MCF 10A (cell line): Measurements from ENCODE around the gene MXD4. TPM values are rescaled to one million over a fixed set of nuclear protein-coding genes. Genes with fewer than 3 reads are reported as not detected.

ENCODE experiments used
- BruUV-seq: library from RNA; stranded (reverse); fragments of 400-500 nt; replicated peaks from 2 replicates; lab custom pipeline; 2021; lab: Mats Ljungman, UMichigan
- CTCF ChIA-PET: fragments of 300-600 bp; sonication (Branson Sonifier 250); formaldehyde crosslinking; extraction: SDS; loops from one replicate; lab custom pipeline; 2021; ENCODE audit warnings: antibody characterized with exemption, inconsistent platforms; lab: Yijun Ruan, JAX
- POLR2A ChIA-PET: fragments of 300-600, 350-650 bp; sonication (Branson Sonifier 250); formaldehyde crosslinking; extraction: SDS; loops from one replicate; lab custom pipeline; 2020; ENCODE audit warnings: antibody characterized with exemption, inconsistent platforms; lab: Yijun Ruan, JAX
- DNase-seq: peaks from one replicate; pipeline ENCODE4 v3.0.0-alpha.2; 2018; ENCODE audit not compliant: unreplicated experiment
- H3K27ac Mint-ChIP-seq: one replicate; pipeline ENCODE4 v1.8.0; 2022; ENCODE audit warnings: mild to moderate bottlenecking, low read depth, mixed read lengths; ENCODE audit not compliant: unreplicated experiment
- H3K27me3 Mint-ChIP-seq: one replicate; pipeline ENCODE4 v1.8.0; 2022; ENCODE audit warnings: mixed read lengths; ENCODE audit not compliant: insufficient read depth, unreplicated experiment
- H3K36me3 Mint-ChIP-seq: one replicate; pipeline ENCODE4 v1.8.0; 2022; ENCODE audit warnings: mild to moderate bottlenecking, moderate library complexity, mixed read lengths; ENCODE audit not compliant: insufficient read depth, unreplicated experiment
- H3K4me1 Mint-ChIP-seq: one replicate; pipeline ENCODE4 v1.8.0; 2022; ENCODE audit warnings: mixed read lengths; ENCODE audit not compliant: insufficient read depth, unreplicated experiment
- H3K4me3 Mint-ChIP-seq: one replicate; pipeline ENCODE4 v1.8.0; 2022; ENCODE audit warnings: mild to moderate bottlenecking, moderate library complexity, mixed read lengths; ENCODE audit not compliant: unreplicated experiment
- H3K9me3 Mint-ChIP-seq: one replicate; pipeline ENCODE4 v1.8.0; 2022; ENCODE audit warnings: mixed read lengths; ENCODE audit not compliant: unreplicated experiment
- intact Hi-C: fragments of 100-400 bp; cut with micrococcal nuclease; formaldehyde crosslinking; loops from 2 replicates; pipeline ENCODE4 v1.14.1; 2022
- total RNA-seq: library from RNA; stranded (reverse); gene quantifications from 2 replicates; pipeline ENCODE4 v1.2.3, GENCODE V29; 2022
- TF ChIP-seq, protein P1 (sequence below): fragments of 200-600 bp; IDR thresholded peaks from one replicate; pipeline ENCODE4 v1.8.0; 2022; ENCODE audit warnings: antibody characterized with exemption, mild to moderate bottlenecking; ENCODE audit not compliant: unreplicated experiment

MXD4 gene
- total RNA-seq, 1 experiment from 2014 or later = 50.2 TPM

- Mint-ChIP-seq H3K27ac (no peak overlapping the region), H3K9me3 (no peaks in the 10 kb centered on the region), H3K4me1 (peaks cover under 1% of the 10 kb centered on the region), H3K27me3 (no peaks in the 10 kb centered on the region), H3K36me3 (no peaks in the 10 kb centered on the region), H3K4me3 (no peak overlapping the region)
- ChIA-PET CTCF (interaction anchor here (0.6 kb wide), 1 partner anchor 191 kb away, joined by 3 read pairs; no protein-coding TSS in a partner anchor), POLR2A (no interaction called here)
- TF ChIP-seq, protein P1, sequence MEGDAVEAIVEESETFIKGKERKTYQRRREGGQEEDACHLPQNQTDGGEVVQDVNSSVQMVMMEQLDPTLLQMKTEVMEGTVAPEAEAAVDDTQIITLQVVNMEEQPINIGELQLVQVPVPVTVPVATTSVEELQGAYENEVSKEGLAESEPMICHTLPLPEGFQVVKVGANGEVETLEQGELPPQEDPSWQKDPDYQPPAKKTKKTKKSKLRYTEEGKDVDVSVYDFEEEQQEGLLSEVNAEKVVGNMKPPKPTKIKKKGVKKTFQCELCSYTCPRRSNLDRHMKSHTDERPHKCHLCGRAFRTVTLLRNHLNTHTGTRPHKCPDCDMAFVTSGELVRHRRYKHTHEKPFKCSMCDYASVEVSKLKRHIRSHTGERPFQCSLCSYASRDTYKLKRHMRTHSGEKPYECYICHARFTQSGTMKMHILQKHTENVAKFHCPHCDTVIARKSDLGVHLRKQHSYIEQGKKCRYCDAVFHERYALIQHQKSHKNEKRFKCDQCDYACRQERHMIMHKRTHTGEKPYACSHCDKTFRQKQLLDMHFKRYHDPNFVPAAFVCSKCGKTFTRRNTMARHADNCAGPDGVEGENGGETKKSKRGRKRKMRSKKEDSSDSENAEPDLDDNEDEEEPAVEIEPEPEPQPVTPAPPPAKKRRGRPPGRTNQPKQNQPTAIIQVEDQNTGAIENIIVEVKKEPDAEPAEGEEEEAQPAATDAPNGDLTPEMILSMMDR = no peak
- BruUV-seq = no TSS peak
- no peak for DNase-seq
- intact Hi-C loops = no loop called here
These were observed 9.5 kb upstream of the MXD4 start for GRCh38 chr4:2271279-2272025.

DNA sequence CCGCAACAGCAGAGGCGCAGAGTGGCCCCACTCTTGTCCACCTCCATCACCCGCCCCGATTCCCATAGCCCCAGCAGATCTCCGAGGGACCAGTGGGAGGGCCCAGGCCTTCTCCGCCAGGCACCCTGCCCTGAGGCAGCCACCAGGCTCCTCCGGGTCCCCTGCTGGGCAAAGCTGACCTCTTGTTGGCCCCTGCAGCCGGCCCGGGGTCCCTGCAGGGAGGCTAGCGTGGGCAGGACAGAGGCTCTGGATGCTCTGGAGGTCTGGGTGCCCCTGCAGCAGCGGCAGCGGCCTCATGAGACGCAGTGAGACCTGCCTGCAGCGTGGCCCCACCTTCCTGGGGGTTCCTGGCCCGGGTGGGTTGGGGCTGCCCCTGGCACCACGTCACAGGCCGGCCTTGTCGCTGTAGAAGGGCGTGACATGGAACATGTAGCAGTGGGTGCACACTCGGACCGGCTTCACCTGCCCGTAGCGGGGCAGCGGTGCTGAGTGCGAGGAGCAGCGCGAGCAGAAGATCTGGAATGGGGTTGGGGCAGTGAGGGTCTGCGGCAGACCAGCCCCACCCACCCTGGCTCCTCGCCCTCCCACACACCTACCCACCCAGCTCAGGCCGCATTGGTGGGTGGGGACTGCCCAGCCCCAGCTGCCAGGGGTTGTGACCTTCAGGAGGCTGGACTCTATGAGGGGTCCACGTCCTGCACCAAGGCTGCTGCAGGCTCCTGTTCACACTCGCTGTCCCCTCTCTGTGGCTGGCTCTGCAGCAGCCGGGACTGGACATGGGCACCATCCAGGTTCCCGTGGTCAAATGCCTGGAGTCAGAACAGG, 8.6 kb upstream of the MXD4 start:
- Mint-ChIP-seq H3K4me1 (peaks cover 8% of the 10 kb centered on the region), H3K36me3 (no peaks in the 10 kb centered on the region), H3K4me3 (no peak overlapping the region), H3K27ac (no peak overlapping the region), H3K9me3 (no peaks in the 10 kb centered on the region), H3K27me3 (no peaks in the 10 kb centered on the region)
- CTCF ChIA-PET = no interaction called here
- no peak for DNase-seq
- BruUV-seq = no TSS peak
- POLR2A ChIA-PET = no interaction called here
- TF ChIP-seq, protein P1 = no peak
- intact Hi-C loops = no loop called here

DNA sequence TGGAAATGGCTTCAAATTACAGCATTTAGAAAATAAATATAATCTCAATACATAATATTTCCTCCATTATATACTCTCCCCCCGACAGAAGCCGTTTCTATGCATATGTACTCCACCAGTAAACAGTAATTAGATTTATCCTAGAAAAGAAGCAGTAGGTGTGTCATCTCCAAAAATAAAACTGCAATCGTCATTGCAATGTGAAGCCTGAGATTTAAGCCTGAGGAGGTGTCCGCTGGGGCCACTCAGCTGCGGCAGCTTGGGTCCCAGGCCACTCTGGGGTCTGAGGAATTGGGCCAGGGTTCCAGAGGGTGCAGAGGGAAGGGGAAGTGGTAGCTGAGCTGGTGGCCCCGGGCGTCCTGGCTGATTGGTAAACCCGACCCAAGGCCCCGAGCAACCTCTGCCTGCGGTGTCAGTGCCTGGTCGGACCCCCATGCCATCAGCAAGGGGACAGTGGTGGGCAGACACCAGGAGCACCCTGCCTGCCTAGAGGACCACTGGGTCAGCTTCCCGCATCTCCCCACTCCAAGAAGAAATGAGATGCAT, 7.8 kb upstream of the MXD4 start:
- no peaks in the 10 kb centered on the region for H3K27me3 Mint-ChIP-seq
- no peak overlapping the region for H3K27ac Mint-ChIP-seq
- H3K4me3 Mint-ChIP-seq = no peak overlapping the region
- no peak for DNase-seq
- TF ChIP-seq, protein P1 = no peak
- H3K36me3 Mint-ChIP-seq = no peaks in the 10 kb centered on the region
- H3K4me1 Mint-ChIP-seq = peaks cover 8% of the 10 kb centered on the region
- ChIA-PET CTCF (interaction anchor here (0.6 kb wide), 1 partner anchor 117 kb away, joined by 3 read pairs; no protein-coding TSS in a partner anchor), POLR2A (no interaction called here)
- intact Hi-C loops = loop anchor here (10.0 kb wide), 1 partner anchor 65 kb away; no protein-coding TSS in a partner anchor
- no peaks in the 10 kb centered on the region for H3K9me3 Mint-ChIP-seq
- no TSS peak for BruUV-seq

DNA sequence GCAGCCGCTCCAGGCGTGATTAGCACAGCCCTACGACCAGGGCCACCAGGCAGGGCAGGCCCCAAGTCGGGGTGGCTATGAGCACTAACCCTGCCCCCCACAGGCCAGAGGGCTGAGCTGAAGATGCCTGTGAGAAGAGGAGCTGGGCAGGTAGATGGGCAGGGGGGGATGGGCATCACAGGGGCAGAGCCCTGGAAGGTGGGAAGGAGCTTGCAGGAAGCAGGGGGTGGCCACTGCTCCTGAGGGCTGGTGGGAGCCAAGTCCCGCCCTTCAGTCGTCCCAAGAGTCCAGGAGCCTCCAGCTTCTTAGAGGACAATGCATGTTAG, 7.3 kb upstream of the MXD4 start:
- Mint-ChIP-seq H3K36me3 (no peaks in the 10 kb centered on the region), H3K4me3 (no peak overlapping the region), H3K4me1 (peaks cover 8% of the 10 kb centered on the region), H3K27me3 (no peaks in the 10 kb centered on the region), H3K9me3 (no peaks in the 10 kb centered on the region), H3K27ac (no peak overlapping the region)
- DNase-seq = no peak
- CTCF ChIA-PET = interaction anchor here (0.6 kb wide), 1 partner anchor 117 kb away, joined by 3 read pairs; no protein-coding TSS in a partner anchor
- no TSS peak for BruUV-seq
- POLR2A ChIA-PET = interaction anchor here (0.6 kb wide), 1 partner anchor 387 kb away, joined by 3 read pairs; no protein-coding TSS in a partner anchor
- TF ChIP-seq, protein P1 = no peak
- intact Hi-C loops = loop anchor here (10.0 kb wide), 1 partner anchor 66 kb away; no protein-coding TSS in a partner anchor
